HG03196 (cell line): Measurements from ENCODE around the gene EMC9.

Source experiments
- ATAC-seq: cut with Tn5 transposase; IDR thresholded peaks from one replicate; pipeline ENCODE4 v1.9.1; 2021; ENCODE audit not compliant: unreplicated experiment

EMC9 gene

DNA sequence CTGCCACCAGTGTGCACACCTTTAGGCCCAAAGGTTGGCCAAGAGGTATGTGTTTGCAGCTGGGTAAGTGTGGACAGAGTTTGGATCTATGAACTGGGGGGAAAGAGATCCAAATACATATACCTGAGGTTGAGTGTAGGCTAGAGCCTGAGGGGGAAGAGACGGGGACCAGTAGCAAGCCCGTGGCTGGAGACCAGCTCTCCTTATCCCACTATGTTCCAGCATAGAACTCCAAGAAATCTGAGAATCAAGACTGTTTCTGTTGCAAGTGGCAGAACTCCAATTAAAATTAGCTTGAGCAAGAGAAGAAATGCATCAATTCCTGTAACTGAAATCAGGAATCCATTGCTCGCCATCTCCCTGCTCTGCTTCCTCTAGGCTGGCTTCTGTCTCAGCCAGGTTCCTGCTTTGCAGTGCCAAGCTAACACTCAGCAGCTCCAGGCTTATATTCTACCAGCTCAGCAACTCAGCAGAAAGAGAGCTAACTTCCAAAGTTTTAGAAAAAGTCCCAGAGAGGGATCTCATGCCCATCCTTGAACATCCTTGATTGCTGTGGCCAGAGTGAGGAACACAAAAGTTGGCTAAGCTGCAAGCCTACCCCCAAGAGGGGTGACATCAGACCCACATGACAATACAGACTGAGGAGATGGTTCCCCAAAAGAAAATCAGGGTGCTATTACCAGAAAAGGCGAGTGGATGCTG lies 48.7 kb downstream of the EMC9 start:
- ATAC-seq: no peak

DNA sequence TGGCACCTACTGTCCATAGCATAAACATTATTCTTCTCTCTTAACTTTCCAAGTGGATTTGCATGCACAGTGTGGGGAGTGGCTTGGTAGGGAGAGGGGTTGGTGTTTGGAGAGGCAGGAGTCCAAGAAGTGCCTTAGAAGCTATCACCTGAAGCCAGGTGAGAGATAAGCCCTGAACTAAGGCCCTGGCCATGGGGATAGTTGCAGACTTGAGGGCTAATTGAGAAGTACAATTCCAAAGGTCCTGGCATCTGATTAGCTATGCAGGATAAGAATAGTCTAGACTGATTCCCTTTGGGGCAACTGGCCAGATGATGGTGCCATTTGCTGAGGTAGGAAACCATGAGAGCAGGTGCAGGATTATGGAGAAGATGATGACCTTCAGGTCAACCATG lies 49.3 kb downstream of the EMC9 start:
- ATAC-seq: no peak

DNA sequence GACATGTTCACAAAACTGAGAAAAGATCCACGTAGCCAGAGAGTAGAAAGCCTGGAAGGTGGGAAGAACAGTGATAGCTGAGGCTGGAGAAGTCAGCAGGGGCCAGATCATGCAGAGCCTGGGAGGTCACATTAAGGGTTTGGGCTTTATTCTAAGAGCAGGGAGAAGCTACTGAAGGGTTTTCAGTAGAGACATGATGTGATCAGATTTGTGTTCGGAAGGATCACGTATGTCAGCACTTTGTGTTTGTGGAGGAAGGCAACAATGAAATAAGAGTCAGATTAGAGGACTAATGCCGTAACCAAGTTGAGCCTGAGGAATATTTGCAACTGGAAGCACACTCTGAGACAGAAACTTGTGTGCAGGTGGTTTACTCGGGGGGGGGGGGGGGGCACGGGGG lies 51.5 kb downstream of the EMC9 start:
- ATAC-seq: no peak
